HG02588 (cell line): ENCODE measurements around the gene TRMU.

Experiments
- ATAC-seq: cut with Tn5 transposase; IDR thresholded peaks from one replicate; pipeline ENCODE4 v1.9.1; 2021; ENCODE audit warnings: mild to moderate bottlenecking, moderate library complexity; ENCODE audit not compliant: unreplicated experiment

Gene TRMU

DNA sequence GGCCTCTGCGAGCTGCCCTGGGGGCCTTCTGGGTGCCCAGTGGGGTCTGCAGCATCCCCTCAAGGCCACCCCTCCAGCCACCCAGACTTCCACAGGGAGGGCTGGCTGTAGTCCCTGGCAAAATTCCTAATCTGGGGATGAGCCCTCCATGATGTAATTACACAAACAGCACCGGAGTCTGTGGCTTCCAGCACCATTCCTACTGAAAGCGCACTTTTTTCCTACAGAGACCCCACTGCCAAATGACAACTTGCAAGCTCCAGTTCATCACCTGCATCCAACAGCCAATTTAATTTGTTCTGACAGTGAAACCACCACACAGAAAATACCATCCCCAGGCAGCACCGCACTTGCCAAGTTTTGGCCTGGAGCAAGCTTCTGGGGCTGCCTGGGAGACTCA, 70.4 kb downstream of the TRMU start:
- ATAC-seq = no peak

DNA sequence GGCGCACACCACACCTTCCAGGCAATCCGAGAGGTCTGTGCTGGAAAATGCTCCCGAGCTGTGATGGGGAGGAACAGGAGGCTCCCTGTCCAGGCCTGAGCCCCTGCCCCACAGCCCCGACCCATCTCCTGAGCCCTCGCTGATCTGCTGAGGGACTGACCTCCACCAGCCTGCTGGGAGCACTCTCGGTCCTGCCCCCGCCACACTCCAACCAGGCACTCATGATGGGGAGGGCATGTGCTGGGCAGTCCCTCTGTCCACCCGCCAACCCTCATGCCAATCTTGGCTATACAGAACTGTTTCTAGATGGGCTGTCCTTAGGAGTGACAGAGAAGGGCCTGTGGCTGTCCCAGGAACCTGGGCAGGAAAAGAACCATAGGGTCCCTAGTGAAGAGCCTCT, 70.8 kb downstream of the TRMU start:
- ATAC-seq = no peak

DNA sequence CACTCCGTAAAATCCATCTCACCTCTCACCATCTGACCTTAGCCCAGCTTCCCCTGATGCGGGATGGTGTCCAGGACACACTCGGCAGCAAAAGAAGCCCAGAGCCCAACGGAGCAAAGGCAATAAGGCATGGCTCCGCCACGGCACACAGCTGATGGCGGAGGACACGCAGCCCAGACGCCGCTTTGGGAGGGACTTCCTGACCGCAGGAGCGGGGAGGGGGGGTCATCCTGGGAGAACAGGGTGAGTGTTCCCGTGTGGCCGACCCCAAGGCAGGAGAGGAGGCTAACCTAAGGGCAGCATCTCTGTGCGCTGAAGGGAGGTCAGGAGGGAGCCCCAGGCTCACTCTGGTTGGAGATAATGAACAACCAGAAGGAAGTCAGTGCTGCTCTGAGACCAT, 71.3 kb downstream of the TRMU start:
- no peak for ATAC-seq
